HG03575 (cell line): ENCODE measurements around the gene SLC5A5.

ENCODE experiments used
- ATAC-seq: cut with Tn5 transposase; IDR thresholded peaks from one replicate; pipeline ENCODE4 v1.9.1; 2021; ENCODE audit not compliant: unreplicated experiment, insufficient number of reproducible peaks, low FRiP score; ENCODE audit errors: extremely low read depth

SLC5A5 gene

GRCh38 chr19:17871878-17872250 lies at the start of gene SLC5A5:
TSS of gene SLC5A5 (plus strand) at chr19:17871945. CDS start at chr19:17872320, 375 bp downstream.
- ATAC-seq: no peak

GRCh38 chr19:17824339-17824738 lies 47.4 kb upstream of the SLC5A5 start:
- ATAC-seq: no peak

GRCh38 chr19:17826508-17827056 lies 45.2 kb upstream of the SLC5A5 start:
- no peak for ATAC-seq

- ATAC-seq: no peak
Measured at GRCh38 chr19:17829855-17830566, 41.7 kb upstream of the SLC5A5 start.

GRCh38 chr19:17830567-17831418 lies 41.0 kb upstream of the SLC5A5 start:
- no peak for ATAC-seq

- no peak for ATAC-seq
Measured at GRCh38 chr19:17831419-17831888, 40.3 kb upstream of the SLC5A5 start.

- ATAC-seq: no peak
Measured at GRCh38 chr19:17832443-17833208, 39.1 kb upstream of the SLC5A5 start.

- ATAC-seq: no peak
Measured at GRCh38 chr19:17834350-17835181, 37.2 kb upstream of the SLC5A5 start.

- no peak for ATAC-seq
Measured at GRCh38 chr19:17835182-17836006, 36.4 kb upstream of the SLC5A5 start.

GRCh38 chr19:17836530-17836929 lies 35.2 kb upstream of the SLC5A5 start:
- ATAC-seq: no peak

GRCh38 chr19:17837972-17838371 lies 33.8 kb upstream of the SLC5A5 start:
- no peak for ATAC-seq

GRCh38 chr19:17840019-17840418 lies 31.7 kb upstream of the SLC5A5 start:
- no peak for ATAC-seq

- no peak for ATAC-seq
Measured at GRCh38 chr19:17841371-17841809, 30.4 kb upstream of the SLC5A5 start.

- ATAC-seq: no peak
Measured at GRCh38 chr19:17841810-17842662, 29.7 kb upstream of the SLC5A5 start.

- no peak for ATAC-seq
Measured at GRCh38 chr19:17842663-17843291, 29.0 kb upstream of the SLC5A5 start.

- no peak for ATAC-seq
Measured at GRCh38 chr19:17843292-17843827, 28.4 kb upstream of the SLC5A5 start.
